Vagina (tissue), 2 donors: ENCODE measurements around the gene FUBP3.

Source experiments
- POLR2A ChIP-seq, 2 donors: fragments of 450-650 bp; IDR thresholded peaks; one replicate each; pipeline ENCODE4 v1.6.1; 2017; ENCODE audit warnings: antibody characterized with exemption in 2 of 2, mild to moderate bottlenecking in 2 of 2, moderate library complexity in 2 of 2
- POLR2AphosphoS5 ChIP-seq, 2 donors: sonication (generic); formaldehyde crosslinking; IDR thresholded peaks; one replicate each; pipeline ENCODE4 v1.9.0; 2017; ENCODE audit warnings: antibody characterized with exemption in 2 of 2, mild to moderate bottlenecking in 2 of 2, low read depth in 1 of 2; ENCODE audit not compliant: insufficient read depth in 1 of 2

DNA sequence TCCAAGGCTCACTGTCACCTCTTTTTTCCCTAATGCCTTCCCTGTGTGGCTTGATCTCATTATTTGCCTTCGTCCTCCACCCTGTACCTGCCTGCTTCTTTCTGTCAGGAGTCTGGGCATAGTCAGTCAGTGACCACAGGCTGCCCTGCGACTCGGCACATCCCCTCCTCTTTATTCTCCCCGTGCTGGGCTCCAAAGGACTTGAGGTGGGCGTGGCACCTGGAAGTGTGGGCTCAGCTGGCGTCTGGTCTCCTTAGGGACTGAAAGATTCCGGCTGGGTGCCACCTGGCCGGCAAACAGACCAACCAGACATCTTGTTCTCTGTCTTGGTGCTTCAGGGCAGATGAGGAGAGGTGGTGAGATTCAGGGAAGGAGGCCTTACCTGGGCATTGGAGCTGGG is 55.4 kb downstream of the FUBP3 start:
- no peak for TF ChIP-seq POLR2AphosphoS5 (IDR thresholded peaks at IDR 0.05; ENCODE audit: insufficient read depth in 1 of 2, low read depth in 1 of 2)
- TF ChIP-seq POLR2A (IDR thresholded peaks at IDR 0.05): no peak
